Measurements from ENCODE around the gene CHRM5.

GRCh38 chr15:34047893-34048775, 79.8 kb downstream of the CHRM5 start:
- TF ChIP-seq, protein P1, sequence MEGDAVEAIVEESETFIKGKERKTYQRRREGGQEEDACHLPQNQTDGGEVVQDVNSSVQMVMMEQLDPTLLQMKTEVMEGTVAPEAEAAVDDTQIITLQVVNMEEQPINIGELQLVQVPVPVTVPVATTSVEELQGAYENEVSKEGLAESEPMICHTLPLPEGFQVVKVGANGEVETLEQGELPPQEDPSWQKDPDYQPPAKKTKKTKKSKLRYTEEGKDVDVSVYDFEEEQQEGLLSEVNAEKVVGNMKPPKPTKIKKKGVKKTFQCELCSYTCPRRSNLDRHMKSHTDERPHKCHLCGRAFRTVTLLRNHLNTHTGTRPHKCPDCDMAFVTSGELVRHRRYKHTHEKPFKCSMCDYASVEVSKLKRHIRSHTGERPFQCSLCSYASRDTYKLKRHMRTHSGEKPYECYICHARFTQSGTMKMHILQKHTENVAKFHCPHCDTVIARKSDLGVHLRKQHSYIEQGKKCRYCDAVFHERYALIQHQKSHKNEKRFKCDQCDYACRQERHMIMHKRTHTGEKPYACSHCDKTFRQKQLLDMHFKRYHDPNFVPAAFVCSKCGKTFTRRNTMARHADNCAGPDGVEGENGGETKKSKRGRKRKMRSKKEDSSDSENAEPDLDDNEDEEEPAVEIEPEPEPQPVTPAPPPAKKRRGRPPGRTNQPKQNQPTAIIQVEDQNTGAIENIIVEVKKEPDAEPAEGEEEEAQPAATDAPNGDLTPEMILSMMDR (conservative IDR thresholded peaks at IDR 0.05): no peak
- TF ChIP-seq ZFX (IDR thresholded peaks at IDR 0.05): no peak
